Left forelimb (tissue), 1 donor: ENCODE data around the gene NRARP.
A peak's percentile ranks its signal among the peaks of the same experiment; 100 is the strongest.

Source experiments
- DNase-seq: peaks from one replicate; pipeline ENCODE4 v3.0.0-alpha.2; 2018; ENCODE audit warnings: low spot score

Gene NRARP

GRCh38 chr9:137256856-137257255 is 45.2 kb downstream of the NRARP start:
- DNase-seq: no peak

DNA sequence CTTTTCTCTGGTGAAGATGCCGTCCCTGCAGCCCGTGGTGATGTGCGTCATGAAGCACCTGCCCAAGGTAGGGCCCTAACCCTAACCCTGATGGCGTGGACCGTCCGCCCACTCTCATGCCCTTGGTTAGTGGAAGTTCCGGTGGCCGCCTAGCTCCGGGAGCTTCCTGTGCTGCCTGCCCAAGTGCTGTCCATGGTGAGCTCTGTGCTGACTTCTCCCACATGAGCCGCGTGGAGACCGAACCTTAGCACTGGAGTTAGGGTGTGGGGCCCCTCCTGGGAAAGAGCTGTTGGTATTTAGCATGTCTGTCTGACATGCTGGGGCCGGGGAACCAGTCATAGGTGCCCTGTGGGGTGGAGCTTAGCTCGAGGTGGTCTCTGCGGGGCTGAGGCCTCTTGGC is 45.7 kb downstream of the NRARP start:
- DNase-seq: no peak

GRCh38 chr9:137255448-137256114 is 46.5 kb downstream of the NRARP start:
- no peak for DNase-seq

DNA sequence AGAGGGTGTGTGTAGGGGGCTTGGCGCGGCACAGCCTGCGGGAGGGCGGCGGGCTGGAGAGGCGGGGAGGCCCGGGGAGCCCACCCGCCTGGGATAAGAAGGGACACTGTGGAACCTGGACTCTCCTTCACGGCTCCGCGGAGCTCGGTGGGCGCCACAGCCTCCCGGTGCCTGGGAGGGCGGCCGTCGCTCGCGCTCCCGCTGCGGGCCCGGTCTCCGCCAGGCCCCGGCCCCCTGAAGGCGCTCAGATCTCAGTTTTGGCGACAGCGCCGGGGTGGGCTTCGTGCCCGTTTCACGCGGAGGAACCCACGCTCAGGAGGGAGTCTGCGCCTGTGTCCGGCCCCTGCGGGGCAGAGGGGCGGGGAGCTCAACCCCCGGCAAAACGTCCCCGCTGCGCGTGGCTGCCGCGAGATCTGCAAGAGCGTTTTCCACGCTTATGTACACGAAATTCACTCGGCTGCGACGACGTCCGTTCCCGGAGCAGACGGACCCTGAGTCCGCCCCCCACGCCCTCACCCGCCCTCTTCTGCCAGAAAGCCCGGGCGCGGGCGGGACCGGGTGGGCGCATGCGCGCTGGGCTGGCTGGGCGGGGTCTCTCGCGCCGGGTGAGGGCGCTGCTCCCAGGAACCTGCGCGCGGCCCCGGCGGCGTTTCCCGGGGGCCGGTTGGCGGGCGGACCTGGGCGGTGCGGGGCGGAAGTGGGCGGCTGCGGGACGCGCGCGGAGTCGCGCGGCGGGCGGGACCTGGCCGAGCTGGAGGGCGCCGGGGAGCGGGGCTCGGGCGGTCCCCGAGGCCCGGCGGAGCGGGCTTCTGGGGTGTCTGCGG is 47.2 kb downstream of the NRARP start, which contains the start of gene NELFB:
Gene NELFB (plus strand): TSS at position 704 of the 824 bp plus-strand sequence.
- peak; percentile 98 for DNase-seq

DNA sequence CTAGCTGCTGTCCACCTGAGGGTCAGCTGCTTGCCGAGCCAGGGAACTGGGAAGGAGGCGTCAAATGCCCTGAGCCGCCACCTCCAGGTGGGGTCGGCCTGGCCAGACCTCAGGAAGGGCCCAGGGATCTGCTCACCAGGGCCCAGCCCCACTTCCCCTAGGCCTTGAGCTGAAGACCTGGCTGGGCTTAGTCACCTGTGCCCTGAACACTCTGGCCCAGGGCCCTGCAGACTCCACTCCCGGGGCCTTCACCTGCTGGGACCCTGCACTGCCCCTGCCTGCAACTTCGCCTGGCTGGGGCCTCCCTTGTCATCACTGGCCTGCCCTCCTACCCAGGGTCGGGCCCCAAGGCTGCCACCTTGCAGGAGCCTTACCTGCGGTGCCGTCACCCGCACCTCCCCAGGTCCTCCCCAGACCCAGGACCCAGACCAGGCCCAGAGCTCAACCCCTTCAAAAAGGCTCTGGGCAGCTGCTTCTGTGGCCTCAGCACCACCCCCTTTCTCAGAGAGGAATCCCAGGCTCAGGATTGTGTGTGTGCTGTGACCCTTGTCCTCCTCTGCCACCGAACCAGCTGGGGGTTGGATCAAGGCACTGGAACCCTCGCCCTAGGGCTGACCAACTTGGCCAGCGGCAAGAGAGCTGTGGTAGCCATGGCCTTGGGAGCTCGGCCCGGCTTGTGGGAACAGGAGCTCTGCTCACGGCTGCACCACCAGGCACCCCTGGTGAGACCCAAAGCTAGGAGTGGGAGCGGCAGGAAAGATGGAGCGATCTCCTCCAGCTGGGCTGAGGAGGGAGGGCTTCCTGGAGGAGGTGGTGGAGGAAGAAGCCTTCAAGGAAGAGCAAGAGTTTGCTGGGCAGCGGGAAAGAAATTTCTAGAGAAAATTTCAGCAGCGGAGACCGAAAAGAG is 48.1 kb downstream of the NRARP start:
- DNase-seq: no peak

DNA sequence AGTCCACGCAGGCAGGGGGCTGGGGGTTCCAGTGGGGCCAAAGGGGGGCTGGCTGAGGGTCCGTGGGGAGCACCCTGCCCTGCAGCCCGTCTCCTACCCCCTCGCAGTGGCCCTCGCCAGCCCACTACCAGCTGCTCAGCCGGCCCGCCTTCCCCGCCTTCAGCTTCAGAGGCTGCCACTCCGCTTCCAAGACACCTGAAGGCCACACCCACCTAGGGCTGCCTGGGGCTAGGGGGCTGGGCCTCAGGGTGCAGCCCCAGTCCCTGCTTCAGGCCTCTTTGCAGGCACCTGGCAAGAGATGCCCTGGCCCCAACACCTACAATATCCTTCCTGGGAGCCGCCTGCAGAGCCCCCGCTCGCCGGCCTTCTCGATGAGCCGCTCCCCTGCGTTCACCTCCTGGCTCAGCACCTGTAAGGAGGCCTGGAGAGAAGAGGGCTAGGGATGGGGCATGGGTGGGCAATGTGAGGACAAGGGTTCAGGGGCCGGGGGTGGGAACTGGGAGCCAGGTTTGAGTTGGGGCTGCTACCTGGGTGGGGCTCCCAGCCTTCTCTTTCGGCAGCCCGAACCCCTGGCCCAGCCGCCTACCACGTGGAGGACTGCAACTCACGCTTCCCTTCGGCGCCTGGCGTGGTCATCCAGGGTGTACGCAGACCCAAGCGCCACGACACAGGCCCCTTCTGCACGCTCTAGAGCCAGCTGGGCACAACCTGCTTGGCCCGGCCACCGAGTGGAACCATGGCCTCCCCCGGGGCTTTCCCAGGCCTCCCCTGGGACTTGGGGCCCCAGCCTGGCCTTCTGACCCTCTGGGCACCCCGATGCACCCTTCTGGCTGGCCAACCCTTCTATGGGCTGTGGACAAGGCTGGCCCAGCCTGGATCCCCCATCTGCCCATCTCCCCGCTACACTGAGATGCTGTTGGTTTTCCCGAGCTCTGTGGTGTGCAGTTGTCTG is 49.2 kb downstream of the NRARP start:
- no peak for DNase-seq

DNA sequence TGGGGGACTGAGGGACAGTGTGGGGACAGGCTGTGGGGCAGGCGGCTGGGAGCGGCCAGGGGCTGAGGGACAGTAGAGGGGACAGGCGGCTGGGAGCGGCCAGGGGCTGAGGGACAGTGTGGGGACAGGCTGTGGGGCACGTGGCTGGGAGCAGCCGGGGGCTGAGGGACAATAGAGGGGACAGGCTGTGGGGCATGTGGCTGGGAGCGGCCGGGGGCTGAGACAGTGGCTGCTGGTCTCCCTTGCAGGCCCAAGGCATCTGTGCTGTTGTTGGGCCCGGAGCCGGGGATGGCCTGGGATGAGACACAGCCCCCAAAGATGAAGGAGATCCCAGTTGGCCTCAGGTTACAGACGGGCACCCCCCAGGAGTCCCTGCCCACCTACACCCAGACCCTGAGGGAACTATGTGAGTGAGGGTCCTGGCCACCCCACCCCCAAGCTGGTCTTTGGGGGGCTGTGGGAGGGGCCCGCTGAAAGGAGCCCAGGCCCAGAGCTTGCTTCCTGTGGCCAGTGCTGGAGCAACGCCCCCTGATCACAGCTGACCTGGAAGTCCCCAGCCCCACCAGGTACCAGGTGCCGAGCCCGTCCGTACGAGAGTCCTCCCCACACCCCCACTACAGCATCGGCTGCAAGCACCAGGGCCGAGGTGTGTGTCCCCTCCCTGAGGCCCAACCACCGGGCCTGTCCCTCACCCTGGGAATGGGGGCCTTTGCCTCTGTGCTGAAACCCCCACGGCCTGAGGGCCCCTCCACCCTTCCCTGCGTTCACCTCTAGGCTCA is 50.4 kb downstream of the NRARP start:
- DNase-seq: no peak

- no peak for DNase-seq
Measured at GRCh38 chr9:137251194-137251461, 50.9 kb downstream of the NRARP start, which contains the start of gene STPG3. Gene STPG3 (plus strand): TSS chr9:137251286. CDS start chr9:137251287, 1 bp downstream.

GRCh38 chr9:137250329-137251193 is 51.5 kb downstream of the NRARP start:
- DNase-seq: no peak
